Breast epithelium (tissue), 3 donors: ENCODE results near the gene HOMEZ.

Experiments used
- CTCF ChIP-seq, 3 donors: fragments of 450-650 bp; IDR thresholded peaks; one replicate each; pipeline ENCODE4 v1.5.1; 2016 to 2017; ENCODE audit warnings: antibody characterized with exemption in 3 of 3, mild to moderate bottlenecking in 3 of 3, moderate library complexity in 3 of 3
- POLR2A ChIP-seq: fragments of 450-650 bp; IDR thresholded peaks from one replicate; pipeline ENCODE4 v1.6.1; 2016; ENCODE audit warnings: antibody characterized with exemption, mild to moderate bottlenecking, moderate library complexity

GRCh38 chr14:23259426-23259825, 26.5 kb downstream of the HOMEZ start:
- TF ChIP-seq CTCF (IDR thresholded peaks at IDR 0.05) (no peak), POLR2A (no peak)
